ENCODE data around the gene GAMT. TPM values are rescaled to one million over a fixed set of nuclear protein-coding genes. Genes with fewer than 3 reads are reported as not detected.
"Not testable (repeated sequence)": the region's sequence is repeated elsewhere in the genome, so short reads cannot be mapped to it uniquely, and the experiment has no call there.

The GAMT gene
- polyA plus RNA-seq, 1 experiment = 26.9 TPM

GRCh38 chr19:1421218-1421957, 20.0 kb upstream of the GAMT start:
- no peak for TF ChIP-seq CTCF (IDR thresholded peaks at IDR 0.05; ENCODE audit: low read depth, low read length)
- Histone ChIP-seq H3K27ac (ENCODE audit: low read depth, low read length) (no peak overlapping the region), H3K27me3 (ENCODE audit: control insufficient read depth, insufficient read depth, low read length) (no peaks in the 10 kb centered on the region), H3K4me3 (ENCODE audit: low read depth, low read length) (no peak overlapping the region), H3K9me3 (ENCODE audit: control insufficient read depth, insufficient read depth, low read length) (no peaks in the 10 kb centered on the region; the same call in 1 of the 2 replicates)
- CTCF ChIA-PET = no interaction called here
- no peak for DNase-seq (ENCODE audit: low read depth, low spot score)
- POLR2A ChIA-PET = interaction anchor here (0.6 kb wide), 2 partner anchors 34 to 152 kb away, joined by 3 read pairs; partner anchors contain the start of gene CIRBP

GRCh38 chr19:1420590-1420989, 19.2 kb upstream of the GAMT start:
- POLR2A ChIA-PET = interaction anchor here (0.6 kb wide), 2 partner anchors 34 to 152 kb away, joined by 3 read pairs; partner anchors contain the start of gene CIRBP
- DNase-seq (ENCODE audit: low read depth, low spot score) = no peak
- no peaks in the 10 kb centered on the region; the same call in 1 of the 2 replicates for H3K9me3 ChIP-seq (ENCODE audit: control insufficient read depth, insufficient read depth, low read length)
- no peaks in the 10 kb centered on the region for H3K27me3 ChIP-seq (ENCODE audit: control insufficient read depth, insufficient read depth, low read length)
- no peak overlapping the region for H3K27ac ChIP-seq (ENCODE audit: low read depth, low read length)
- no peak for TF ChIP-seq CTCF (IDR thresholded peaks at IDR 0.05; ENCODE audit: low read depth, low read length)
- no peak overlapping the region for H3K4me3 ChIP-seq (ENCODE audit: low read depth, low read length)
- CTCF ChIA-PET = no interaction called here

GRCh38 chr19:1420085-1420484, 18.7 kb upstream of the GAMT start:
- POLR2A ChIA-PET; H3K4me3 ChIP-seq (ENCODE audit: low read depth, low read length); CTCF ChIA-PET; H3K9me3 ChIP-seq (ENCODE audit: control insufficient read depth, insufficient read depth, low read length); H3K27ac ChIP-seq (ENCODE audit: low read depth, low read length); H3K27me3 ChIP-seq (ENCODE audit: control insufficient read depth, insufficient read depth, low read length); DNase-seq (ENCODE audit: low read depth, low spot score): not testable (repeated sequence)

GRCh38 chr19:1418951-1419738, 17.8 kb upstream of the GAMT start:
- ChIA-PET POLR2A (interaction anchor here (1.2 kb wide), 1 partner anchor 11 kb away, joined by 3 read pairs; no protein-coding TSS in a partner anchor), CTCF (no interaction called here)
- no peak for DNase-seq (ENCODE audit: low read depth, low spot score)
- H3K9me3 ChIP-seq (ENCODE audit: control insufficient read depth, insufficient read depth, low read length) = no peaks in the 10 kb centered on the region; the same call in 1 of the 2 replicates
- H3K27ac ChIP-seq (ENCODE audit: low read depth, low read length) = no peak overlapping the region
- no peaks in the 10 kb centered on the region for H3K27me3 ChIP-seq (ENCODE audit: control insufficient read depth, insufficient read depth, low read length)
- no peak overlapping the region for H3K4me3 ChIP-seq (ENCODE audit: low read depth, low read length)
- TF ChIP-seq CTCF (IDR thresholded peaks at IDR 0.05; ENCODE audit: low read depth, low read length) = no peak

- H3K27me3 ChIP-seq (ENCODE audit: control insufficient read depth, insufficient read depth, low read length) = no peaks in the 10 kb centered on the region
- no peak overlapping the region for H3K27ac ChIP-seq (ENCODE audit: low read depth, low read length)
- no peak for TF ChIP-seq CTCF (IDR thresholded peaks at IDR 0.05; ENCODE audit: low read depth, low read length)
- ChIA-PET CTCF (no interaction called here), POLR2A (interaction anchor here (1.2 kb wide), 1 partner anchor 10 kb away, joined by 3 read pairs; no protein-coding TSS in a partner anchor)
- no peaks in the 10 kb centered on the region; the same call in 1 of the 2 replicates for H3K9me3 ChIP-seq (ENCODE audit: control insufficient read depth, insufficient read depth, low read length)
- no peak for DNase-seq (ENCODE audit: low read depth, low spot score)
- H3K4me3 ChIP-seq (ENCODE audit: low read depth, low read length) = no peak overlapping the region
These were observed 17.1 kb upstream of the GAMT start for GRCh38 chr19:1418496-1418775.
